Stimulated activated CD4-positive, alpha-beta T cell treated with anti-CD3 and anti-CD28 coated beads, Interleukin-1b, Interleukin-23, amount 100 ng/mL, for 48 hours (primary cell): ENCODE results near the gene IQSEC1.
A peak's percentile ranks its signal among the peaks of the same experiment; 100 is the strongest.
"Not testable (repeated sequence)": the region's sequence is repeated elsewhere in the genome, so short reads cannot be mapped to it uniquely, and the experiment has no call there.

Experiments used
- DNase-seq: peaks from one replicate; pipeline ENCODE4 v3.0.0-alpha.2; 2020

IQSEC1 gene

DNA sequence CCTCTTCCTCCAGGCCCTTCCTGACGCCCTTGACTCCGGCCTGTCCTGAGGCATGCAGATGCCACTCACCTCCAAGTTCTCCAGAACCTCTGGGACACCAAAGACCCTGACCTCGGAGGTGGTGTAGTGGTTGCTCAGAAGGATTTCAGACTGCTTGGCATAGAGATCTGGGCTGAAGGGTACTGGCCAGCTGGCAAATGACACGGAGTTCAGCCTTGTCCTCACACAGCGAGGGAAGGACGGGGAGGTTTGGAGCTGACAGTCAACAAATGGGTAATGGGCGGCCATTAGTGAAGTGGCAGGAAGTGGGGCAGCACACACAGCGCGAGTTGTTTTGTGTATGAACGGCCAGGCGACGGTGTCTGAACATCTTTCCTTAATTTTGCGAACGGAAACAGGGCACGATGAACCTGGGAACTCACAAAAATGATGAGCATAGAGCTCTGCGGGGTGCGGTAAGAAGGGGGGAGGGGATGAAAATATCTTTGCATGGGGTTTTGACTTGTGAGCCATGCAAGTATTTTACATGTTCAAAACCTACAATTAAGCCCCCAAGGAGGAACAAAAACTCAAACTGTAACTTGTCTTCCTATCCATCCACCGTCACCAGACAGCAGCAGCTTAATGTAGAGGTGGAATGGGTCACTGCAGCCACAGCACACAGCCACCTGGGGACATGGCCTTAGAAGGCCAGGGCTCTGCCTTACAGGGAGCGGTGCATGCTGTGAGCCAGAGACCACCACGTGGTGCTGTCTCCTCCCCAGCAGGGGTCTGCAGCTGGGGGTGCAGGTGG, 188.2 kb downstream of the IQSEC1 start:
- DNase-seq, result no peak

DNA sequence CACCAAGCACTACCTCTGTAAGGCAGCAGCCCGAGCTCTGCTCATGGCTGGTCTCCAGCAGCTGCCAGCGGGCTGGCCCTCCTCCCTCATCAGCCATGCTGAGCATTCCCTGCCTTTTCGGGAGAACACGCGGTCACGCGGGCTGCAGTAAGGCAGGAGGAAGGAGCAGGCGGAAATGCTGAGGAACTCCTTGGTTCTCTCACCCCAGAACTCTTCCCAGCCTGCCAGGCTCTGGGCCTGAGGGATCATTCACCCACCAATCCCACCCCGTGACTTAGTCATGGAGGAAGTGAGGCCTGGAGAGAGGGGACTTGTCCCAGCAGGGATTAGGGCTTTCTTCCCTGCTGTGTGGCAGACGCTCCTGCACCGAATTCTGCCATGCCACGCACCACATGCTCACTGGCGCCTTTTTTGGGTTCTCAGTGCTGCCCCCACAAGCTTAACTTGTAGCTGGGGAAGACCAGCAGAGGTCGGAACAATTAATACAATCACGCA, 189.0 kb downstream of the IQSEC1 start:
- DNase-seq, result no peak

DNA sequence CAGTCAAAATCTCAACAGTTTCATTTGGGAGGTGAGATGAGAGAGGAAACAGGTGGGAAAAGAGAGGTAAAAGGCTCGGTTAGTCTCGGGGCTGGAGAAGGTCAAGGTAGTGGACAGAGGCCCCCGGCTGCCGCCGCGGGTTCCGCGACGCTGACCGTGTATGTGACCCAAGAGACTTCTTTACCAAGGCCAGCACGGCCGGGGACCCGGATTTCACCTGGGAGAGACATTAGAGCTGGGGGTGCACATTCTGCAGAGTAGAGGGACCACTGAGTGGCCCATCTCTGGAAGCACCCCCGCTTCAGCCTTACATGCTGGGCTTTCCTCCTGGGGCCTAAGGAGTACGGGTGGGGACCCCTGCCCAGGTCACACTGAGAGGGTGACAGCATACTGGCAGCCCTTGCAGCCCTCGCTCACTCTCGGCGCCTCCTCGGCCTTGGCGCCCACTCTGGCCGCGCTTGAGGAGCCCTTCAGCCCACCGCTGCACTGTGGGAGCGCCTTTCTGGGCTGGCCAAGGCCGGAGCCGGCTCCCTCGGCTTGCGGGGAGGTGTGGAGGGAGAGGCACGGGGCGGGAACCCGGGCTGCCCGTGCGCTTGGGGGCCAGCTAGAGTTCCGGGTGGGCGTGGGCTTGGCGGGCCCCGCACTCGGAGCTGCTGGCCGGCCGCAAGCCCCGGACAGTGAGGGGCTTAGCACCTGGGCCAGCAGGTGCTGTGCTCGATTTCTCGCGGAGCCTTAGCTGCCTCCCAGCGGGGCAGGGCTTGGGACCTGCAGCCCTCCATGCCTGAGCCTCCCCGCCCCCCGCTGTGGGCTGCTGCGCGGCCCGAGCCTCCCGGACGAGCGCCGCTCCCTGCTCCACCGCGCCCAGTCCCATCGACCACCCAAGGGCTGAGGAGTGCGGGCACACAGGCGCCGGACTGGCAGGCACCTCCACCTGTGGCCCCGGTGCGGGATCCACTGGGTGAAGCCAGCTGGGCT, 190.6 kb downstream of the IQSEC1 start:
- DNase-seq, result no peak

DNA sequence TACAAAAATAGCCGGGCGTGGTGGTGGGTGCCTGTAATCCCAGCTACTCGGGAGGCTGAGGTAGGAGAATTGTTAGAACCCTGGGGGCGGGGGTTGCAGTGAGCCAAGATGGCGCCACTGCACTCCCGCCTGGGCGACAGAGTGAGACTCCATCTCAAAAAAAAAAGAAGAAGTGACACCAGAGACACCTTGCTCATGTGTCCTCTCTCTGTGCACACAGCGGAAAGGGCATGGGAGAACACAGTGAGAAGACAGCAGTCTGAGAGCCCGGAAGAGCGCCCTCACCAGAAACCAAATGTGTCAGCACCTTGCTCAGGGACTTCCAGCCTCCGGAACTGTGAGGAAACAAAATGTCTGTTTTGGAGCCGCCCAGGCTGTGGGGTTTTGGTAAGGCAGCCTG, 191.4 kb downstream of the IQSEC1 start:
- not testable (repeated sequence) for DNase-seq

DNA sequence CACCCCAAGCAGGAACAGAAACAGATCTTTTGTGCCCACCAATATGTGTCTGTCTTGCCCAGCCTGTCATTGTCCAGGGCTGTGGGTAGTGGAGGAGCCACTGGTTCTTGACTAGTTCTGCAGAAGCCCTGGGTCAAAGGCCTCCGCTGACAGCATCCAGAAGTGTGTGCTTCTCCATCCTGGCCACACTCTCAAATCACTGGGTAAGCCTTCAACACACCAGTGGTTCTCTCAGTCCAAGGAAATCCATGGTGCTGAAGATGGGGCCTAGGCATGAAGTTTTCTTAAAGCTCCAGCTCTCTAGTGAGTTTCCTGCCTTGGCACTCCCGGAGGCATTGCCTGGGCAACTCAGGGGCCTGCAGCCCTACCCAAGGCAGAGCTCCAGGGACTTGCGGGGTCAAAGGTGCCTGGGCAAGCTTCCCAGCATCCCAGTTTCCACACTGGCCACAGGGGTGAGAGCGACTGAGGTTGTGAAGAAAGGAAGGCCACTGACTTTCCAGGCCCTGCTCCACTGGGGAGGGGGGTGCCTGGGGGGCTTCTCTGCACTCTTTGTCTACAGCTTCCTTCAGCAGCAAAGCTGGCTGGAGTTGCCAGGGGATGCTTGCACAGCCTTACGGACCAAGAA, 193.9 kb downstream of the IQSEC1 start:
- DNase-seq, result no peak

DNA sequence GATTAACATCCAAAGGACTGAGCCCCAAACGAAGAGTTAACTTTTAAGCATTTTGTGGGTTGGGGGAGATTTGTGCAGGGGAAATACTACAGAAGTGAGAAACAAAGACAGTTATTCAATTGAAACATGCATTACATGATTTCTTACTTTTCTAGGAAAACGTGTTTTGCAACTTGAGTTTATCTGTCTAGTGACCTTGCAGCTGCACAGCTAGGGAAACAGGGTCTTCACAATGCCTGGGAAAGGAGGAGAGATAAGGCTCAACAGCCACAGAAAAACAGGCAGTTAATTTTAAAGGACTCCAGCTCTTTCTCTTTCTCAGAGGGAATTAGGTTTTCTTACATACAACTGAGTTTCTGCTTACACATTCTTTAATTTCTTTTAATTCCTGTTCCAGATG, 194.5 kb downstream of the IQSEC1 start:
- not testable (repeated sequence) for DNase-seq

DNA sequence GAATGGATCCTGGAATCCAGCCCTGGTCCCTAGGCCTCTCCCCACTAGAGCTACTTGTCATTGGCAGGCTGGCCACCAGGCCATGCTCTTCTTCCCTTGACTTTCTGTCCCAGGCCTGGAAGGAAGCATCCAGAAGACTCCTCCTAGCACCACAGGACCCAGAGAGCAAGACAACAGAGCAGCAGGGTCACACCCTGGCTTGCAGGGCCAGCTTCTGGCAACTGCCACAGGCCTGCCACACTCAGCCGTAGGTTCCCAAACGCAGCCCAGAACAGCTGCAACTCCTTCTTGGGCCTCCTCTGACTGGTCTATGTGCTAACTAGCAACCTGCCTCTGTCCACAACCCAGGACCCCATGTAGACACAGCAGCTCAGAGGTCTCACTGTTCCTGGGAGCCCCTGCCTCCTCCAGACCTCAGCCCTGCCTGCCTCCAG, 195.1 kb downstream of the IQSEC1 start:
- DNase-seq, result no peak

DNA sequence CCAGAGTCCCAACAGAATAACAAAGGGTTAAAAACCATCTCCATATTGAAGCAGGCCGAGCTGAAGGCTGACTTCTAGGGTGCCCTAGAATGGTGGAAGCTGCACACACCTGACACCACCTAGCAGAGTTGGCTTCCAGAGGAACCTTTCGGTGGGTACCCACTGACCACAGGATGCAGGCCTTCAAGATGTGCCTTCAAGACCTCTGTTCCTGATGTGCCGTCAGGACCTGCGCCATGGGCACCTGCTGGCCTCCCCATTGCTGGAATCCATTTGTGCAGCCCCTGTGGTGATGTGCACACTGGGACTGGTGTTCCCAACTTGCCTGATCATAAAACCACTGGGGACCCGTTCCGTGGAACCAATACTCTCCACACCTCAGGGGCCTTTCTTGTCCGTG, 196.2 kb downstream of the IQSEC1 start:
- no peak for DNase-seq

DNA sequence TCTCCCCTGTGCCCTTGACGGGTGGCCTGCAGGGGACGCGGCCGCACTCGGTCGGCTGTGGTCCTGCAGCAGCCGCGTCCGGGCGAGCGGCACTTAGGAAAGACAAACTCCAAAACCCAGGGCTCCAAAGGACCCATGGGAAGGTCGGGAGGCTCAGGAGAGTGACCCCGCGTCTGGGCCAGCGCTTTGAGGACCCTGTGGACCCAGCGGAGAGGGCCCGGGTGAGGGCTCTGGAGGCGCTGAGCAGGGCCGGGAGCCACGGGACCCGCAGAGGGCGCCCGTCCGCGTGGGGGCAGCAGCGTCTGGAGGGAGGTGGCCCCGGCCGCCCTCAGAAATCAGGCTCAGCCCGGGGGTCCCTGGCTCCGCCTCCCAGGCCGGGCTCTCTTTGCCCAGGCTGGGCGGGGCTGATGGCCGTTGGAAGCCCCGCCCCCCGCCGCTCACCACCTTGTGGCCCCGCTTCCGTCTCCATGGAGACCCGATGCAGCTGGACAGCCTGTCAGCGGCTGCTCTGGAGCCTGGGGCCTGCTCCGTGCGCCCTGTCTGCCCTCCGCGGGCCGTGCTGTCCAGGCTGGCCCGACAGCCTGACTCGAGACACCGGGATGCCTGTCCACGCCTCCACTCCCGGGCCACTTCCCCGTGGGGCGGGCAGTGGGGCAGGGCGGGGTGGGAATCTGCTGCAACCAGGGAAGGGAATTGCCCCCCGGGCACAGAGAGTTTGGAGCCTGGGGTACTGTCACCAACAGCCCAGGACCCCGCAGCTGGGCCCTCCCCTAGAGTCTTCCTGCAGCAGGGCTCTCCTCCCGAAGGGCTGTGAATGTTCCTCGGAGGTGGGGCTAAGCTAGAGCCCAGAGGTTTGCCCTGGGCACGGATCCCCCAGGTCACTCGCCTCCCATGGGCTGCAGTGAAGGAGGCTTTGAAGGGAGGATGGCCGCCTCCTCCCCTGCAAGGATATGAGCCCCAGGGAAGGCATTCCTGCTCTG, 197.1 kb downstream of the IQSEC1 start:
- no peak for DNase-seq

DNA sequence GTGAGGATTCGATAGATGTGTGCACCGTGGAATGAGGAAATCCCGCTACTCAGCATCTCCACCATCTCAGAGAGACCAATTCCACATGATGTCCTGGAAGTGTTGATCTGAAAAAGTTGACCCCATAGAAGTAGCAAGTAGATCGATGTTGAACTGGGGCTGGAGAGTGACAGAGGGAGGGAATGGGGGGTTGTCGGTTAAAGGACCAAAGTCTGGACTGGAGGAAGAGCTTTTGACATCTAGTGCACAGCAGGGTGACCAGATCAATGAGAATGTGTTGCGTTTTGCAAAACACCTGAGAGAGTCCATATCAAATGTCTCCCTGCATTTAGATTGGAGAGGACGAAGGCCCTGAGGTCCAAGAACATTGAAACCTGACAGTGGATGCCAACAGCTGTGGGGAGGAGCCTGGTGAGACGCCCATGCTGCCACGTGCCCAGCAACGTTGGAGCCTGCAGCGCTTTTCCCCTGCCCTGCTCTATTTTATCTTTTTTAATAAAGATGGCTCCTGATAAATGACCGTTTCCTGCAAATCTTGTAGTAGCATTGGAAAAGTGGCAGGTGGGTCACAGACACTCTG, 201.7 kb downstream of the IQSEC1 start:
- no peak for DNase-seq

DNA sequence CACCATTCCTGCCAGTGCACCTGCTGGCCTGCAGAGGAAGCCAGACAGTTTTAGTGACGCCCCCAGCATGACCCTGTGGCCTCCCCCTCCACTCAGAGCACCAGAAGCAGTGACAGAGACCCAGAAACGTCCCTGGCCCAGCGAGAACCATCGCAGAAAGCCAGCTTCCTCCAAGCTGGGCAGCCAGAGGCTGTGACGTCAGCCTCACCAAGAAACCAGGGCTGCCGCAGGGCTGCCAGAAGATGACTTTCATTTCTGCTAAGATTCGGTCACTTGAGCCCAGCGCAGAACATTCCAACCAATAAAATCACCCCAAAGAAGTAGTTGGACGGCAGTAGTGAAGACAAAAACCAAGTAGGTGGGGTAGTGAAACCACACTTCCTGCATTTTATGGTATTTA, 202.3 kb downstream of the IQSEC1 start:
- no peak for DNase-seq

DNA sequence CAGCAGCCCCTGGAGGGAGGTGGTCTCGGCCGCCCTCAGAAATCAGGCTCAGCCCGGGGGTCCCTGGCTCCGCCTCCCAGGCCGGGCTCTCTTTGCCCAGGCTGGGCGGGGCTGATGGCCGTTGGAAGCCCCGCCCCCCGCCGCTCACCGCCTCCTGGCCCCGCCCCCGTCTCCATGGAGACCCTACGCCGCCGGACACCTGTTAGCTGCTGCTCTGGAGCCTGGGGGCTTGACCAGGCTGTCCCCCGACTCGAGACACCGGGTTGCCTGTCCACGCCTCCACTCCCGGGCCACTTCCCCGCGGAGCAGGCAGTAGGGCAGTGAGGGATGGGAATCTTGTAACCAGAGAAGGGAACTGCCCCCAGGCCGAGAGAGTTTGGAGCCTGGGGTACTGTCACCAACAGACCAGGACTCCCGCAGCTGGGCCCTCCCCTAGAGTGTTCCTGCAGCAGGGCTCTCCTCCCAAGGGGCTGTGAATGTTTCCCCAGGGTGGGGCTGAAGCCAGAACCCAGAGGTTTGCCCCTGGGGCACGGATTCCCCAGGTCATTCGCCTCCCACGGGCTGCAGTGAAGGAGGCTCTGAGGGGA, 204.1 kb downstream of the IQSEC1 start:
- DNase-seq, result peak; percentile 26

DNA sequence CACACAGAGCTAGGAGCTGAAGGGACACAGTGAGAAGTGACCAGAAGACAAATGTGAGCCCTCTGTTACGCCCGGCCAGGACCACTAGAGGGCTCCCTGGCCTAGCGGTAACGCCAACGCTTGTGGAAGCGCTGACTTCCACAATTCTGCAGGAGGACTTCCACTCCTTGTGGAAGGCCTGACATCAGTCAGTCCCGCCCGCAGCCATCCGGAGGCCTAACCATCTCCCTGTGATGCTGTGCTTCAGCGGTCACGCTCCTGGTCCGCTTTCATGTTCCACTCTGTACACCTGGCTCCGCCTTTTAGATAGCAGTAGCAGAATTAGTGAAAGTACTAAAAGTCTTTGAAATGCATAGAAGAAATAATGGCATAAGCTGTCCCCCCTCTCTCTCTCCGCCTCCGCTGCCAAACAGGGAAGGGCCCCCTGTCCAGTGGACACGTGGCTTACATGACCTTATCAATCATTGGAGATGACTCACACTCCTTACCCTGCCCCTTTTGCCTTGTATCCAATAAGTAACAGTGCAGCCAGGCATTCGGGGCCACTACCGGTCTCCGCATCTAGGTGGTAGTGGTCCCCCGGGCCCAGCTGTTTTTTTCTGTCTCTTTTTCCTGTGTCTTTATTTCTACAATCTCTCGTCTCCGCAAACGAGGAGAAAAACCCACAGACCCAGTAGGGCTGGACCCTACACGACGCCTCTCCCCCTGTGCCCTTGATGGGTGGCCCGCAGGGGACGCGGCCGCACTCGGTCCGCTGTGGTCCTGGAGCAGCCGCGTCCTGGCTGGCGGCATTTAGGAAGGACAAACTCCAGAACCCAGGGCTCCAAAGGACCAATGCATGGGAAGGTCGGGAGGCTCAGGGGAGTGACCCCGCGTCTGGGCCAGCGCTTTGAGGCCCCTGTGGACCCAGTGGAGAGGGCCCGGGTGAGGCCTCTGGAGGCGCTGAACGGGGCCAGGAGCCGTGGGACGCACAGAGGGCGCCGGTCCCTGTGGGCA, 204.9 kb downstream of the IQSEC1 start:
- peak; percentile 54 for DNase-seq

DNA sequence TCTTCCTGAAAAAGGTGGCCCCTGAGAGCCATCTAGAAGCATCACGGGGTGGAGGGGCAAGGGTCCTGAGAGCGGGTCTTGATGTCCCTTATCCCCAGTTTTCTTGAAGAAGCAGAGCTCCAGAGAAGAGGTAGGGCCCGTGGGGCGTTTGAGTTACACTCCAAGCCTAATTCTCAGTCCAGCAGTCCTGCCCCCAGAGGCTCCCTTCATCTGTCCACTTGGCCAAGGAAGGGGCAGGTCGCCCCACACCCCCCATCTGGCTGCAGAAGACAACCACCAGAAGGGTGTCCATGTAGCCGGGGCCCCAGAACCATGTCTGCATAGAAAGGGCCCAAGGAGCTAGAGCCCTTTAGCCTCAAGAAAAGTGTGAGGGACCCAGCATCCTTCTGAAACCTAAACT, 206.4 kb downstream of the IQSEC1 start:
- DNase-seq, result no peak

DNA sequence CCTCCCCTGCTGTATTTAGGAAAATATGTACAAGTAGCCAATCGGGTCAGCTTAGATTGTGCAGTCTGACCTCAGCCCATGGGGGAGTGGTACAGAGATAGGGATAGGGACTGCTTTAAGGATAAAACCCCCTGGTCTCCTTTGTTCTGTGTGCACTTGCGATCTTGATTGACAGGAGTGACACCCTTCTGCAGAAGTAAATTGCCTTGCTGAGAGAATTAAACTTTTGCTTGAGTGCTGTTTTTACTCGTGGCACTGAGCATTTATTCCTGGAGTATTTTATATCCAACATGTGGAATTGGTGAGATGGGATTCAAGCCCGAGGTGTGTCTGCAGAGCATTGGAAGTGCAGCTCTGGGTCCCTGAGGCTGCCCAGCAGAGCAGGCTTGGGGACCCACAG, 208.0 kb downstream of the IQSEC1 start:
- no peak for DNase-seq

DNA sequence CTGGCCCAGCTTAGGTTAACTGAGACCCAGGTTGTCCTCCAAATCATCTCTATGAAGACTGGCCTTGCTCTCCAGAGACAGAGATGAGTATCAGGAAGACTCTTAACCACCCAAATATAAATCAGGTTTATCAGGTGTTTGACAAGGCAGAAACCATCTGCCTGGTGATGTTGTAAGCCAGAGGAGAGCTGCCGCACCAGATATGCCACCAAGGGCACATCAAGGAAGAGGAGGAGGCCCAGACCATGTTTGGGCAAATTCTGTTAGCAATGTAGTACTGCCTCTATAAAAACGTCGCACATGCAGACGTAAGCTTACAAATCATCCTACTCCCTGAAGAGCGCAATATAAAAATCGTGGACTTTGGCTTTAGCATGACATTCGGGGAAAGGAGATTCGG, 210.8 kb downstream of the IQSEC1 start:
- no peak for DNase-seq

DNA sequence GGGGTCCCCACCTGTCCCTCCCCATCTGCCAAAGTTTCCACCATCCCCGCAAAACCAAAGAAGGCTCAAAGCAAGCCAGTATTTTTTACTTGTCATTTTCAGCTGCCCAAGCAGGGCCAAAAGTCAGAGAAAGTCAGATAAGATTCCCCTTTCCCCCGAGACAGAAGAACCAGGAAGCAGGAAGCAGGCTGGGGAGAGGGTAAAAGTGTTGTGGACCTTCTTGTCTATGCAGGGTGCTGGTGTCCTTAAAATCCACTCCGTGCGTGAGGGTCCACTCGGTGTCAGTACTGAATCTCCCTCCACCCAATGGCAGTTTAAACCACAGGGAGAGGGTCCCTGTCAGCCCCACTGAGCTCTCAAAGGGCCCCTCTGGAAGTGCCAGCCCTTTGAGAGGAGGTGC, 211.6 kb downstream of the IQSEC1 start:
- DNase-seq, result no peak

DNA sequence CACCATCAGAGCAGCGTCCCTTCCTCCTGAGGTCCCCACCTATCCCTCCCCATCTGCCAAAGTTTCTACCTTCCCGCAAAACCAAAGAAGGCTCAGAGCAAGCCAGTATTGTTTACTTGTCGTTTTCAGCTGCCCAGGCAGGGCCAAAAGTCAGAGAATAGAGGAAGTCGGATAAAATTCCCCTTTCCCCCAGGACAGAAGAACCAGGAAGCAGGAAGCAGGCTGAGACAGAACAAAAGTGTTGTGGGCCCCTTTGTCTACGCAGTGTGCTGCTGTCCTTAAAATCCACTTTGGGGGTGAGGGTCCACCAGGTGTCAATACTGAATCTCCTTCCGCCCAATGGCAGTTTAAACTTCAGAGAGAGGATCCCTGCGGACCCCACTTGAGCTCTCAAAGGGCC, 213.4 kb downstream of the IQSEC1 start:
- DNase-seq, result no peak

DNA sequence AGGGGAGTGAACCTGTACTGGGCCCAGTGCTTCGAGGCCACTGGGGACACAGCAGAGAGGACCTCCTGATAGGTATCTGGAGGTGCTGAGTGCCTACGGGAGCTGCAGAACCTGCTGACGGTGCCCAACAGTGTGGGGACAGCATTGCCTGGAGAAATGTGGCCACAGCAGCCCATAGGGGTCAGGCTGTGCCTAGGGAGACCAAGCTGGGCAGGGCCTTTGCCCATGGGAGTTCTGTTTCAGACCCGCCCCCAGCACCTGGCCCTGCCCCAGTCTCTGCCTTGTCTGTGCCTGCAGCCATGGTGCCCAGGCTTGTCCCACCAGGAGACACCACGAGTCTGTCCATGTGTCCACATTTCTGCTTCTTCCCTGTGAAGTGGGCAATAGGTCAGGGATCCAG, 216.6 kb downstream of the IQSEC1 start:
- DNase-seq, result no peak

DNA sequence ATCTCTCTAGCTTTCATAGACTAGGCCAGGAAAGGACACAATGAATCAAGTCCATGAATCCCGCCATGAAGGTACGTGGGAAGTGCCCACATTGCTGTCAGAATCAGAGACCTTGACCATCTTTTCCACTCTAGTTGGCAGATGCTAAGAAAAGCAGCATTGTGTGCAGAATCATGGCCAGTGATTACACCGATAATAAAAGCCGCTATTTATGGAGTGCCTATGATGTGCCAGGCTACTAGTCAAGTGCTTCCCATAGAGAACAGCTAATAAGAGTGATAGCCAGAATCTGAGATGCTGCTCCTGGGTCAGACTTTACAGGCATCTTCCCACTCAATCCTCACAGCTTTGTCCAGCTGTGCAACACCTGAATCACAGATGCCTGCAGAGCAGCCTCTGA, 218.7 kb downstream of the IQSEC1 start:
- DNase-seq, result no peak
